HEK293T (cell line): ENCODE data around the gene APBA1.

Source experiments
- ARNT ChIP-seq: fragments of 450-650 bp; IDR thresholded peaks from 2 replicates; pipeline ENCODE4 v1.6.1; 2017; ENCODE audit warnings: mild to moderate bottlenecking
- BHLHE40 ChIP-seq: fragments of 450-650 bp; IDR thresholded peaks from 2 replicates; pipeline ENCODE4 v1.6.1; 2016; ENCODE audit warnings: mild to moderate bottlenecking, moderate library complexity, borderline replicate concordance
- FOXA1 ChIP-seq: fragments of 450-650 bp; IDR thresholded peaks from 2 replicates; pipeline ENCODE4 v1.6.1; 2016; ENCODE audit warnings: mild to moderate bottlenecking
- FOXK2 ChIP-seq: fragments of 450-650 bp; IDR thresholded peaks from 2 replicates; pipeline ENCODE4 v1.6.1; 2016; ENCODE audit warnings: mild to moderate bottlenecking
- FOXM1 ChIP-seq: fragments of 450-650 bp; IDR thresholded peaks from 2 replicates; pipeline ENCODE4 v1.6.1; 2017; ENCODE audit warnings: mild to moderate bottlenecking, borderline replicate concordance
- PKNOX1 ChIP-seq: fragments of 450-650 bp; IDR thresholded peaks from 2 replicates; pipeline ENCODE4 v1.6.1; 2016
- SP1 ChIP-seq: fragments of 450-650 bp; IDR thresholded peaks from 2 replicates; pipeline ENCODE4 v1.6.1; 2017
- SUZ12 ChIP-seq: fragments of 450-650 bp; IDR thresholded peaks from 2 replicates; pipeline ENCODE4 v1.6.1; 2016; ENCODE audit warnings: mild to moderate bottlenecking
- TARDBP ChIP-seq: fragments of 450-650 bp; IDR thresholded peaks from 2 replicates; pipeline ENCODE4 v1.6.1; 2016
- ZNF384 ChIP-seq: fragments of 450-650 bp; IDR thresholded peaks from 2 replicates; pipeline ENCODE4 v1.6.1; 2016

GRCh38 chr9:69617006-69617405 is 55.2 kb downstream of the APBA1 start:
- no peak for TF ChIP-seq FOXM1
- no peak for TF ChIP-seq ARNT
- TF ChIP-seq BHLHE40, result no peak
- no peak for TF ChIP-seq ZNF384
- no peak for TF ChIP-seq PKNOX1
- TF ChIP-seq FOXA1, result no peak
- TF ChIP-seq SP1, result no peak
- no peak for TF ChIP-seq TARDBP
- TF ChIP-seq FOXK2, result no peak
- TF ChIP-seq SUZ12, result no peak
